Activated CD4-positive, alpha-beta T cell treated with anti-CD3 and anti-CD28 coated beads, Interleukin-2, Interleukin-4, amounts not matched to agents 100 ng/mL and 50 ng/mL, durations not matched to agents 16 hours and 8 hours (primary cell): ENCODE measurements around the gene PHC3.
A peak's percentile ranks its signal among the peaks of the same experiment; 100 is the strongest.

Experiments
- DNase-seq: peaks from one replicate; pipeline ENCODE4 v3.0.0-alpha.2; 2020; ENCODE audit warnings: low spot score

PHC3 gene

GRCh38 chr3:170189398-170190256 is 8.1 kb upstream of the PHC3 start:
- no peak for DNase-seq

GRCh38 chr3:170180079-170180907 is 1.2 kb downstream of the PHC3 start:
- peak; percentile 15 for DNase-seq

- no peak for DNase-seq
Observed at GRCh38 chr3:170179432-170179831, 2.1 kb downstream of the PHC3 start.

- peak; percentile 72 for DNase-seq
Observed at GRCh38 chr3:170178651-170179050, 2.9 kb downstream of the PHC3 start.

GRCh38 chr3:170171563-170171962 is 10.0 kb downstream of the PHC3 start:
- peak; percentile 16 for DNase-seq

- DNase-seq: no peak
Observed at GRCh38 chr3:170164717-170165116, 16.8 kb downstream of the PHC3 start.

- no peak for DNase-seq
Observed at GRCh38 chr3:170163956-170164645, 17.4 kb downstream of the PHC3 start.

- DNase-seq: no peak
Observed at GRCh38 chr3:170162630-170163029, 18.9 kb downstream of the PHC3 start.

- no peak for DNase-seq
Observed at GRCh38 chr3:170162052-170162451, 19.5 kb downstream of the PHC3 start.

GRCh38 chr3:170159933-170160332 is 21.6 kb downstream of the PHC3 start:
- DNase-seq: no peak

- no peak for DNase-seq
Observed at GRCh38 chr3:170159459-170159858, 22.1 kb downstream of the PHC3 start.

- no peak for DNase-seq
Observed at GRCh38 chr3:170155604-170156003, 25.9 kb downstream of the PHC3 start.

- DNase-seq: no peak
Observed at GRCh38 chr3:170154569-170155143, 26.9 kb downstream of the PHC3 start.

GRCh38 chr3:170154084-170154483 is 27.4 kb downstream of the PHC3 start:
- no peak for DNase-seq

GRCh38 chr3:170151536-170151935 is 30.0 kb downstream of the PHC3 start:
- no peak for DNase-seq

GRCh38 chr3:170149016-170149415 is 32.5 kb downstream of the PHC3 start:
- DNase-seq: no peak

- DNase-seq: no peak
Observed at GRCh38 chr3:170145278-170145677, 36.3 kb downstream of the PHC3 start.

- peak; percentile 22 for DNase-seq
Observed at GRCh38 chr3:170144437-170144843, 37.1 kb downstream of the PHC3 start.

GRCh38 chr3:170142373-170142772 is 39.2 kb downstream of the PHC3 start:
- no peak for DNase-seq

- DNase-seq: no peak
Observed at GRCh38 chr3:170137986-170138385, 43.5 kb downstream of the PHC3 start.

- no peak for DNase-seq
Observed at GRCh38 chr3:170132335-170132734, 49.2 kb downstream of the PHC3 start.

GRCh38 chr3:170130532-170130931 is 51.0 kb downstream of the PHC3 start:
- DNase-seq: no peak
